Activated CD4-positive, alpha-beta T cell treated with anti-CD3 and anti-CD28 coated beads, Interleukin-2, amount 10 ng/mL, durations not matched to agents 24 days and 14 days (primary cell): ENCODE results near the gene UGT1A5. TPM values are rescaled to one million over a fixed set of nuclear protein-coding genes. Genes with fewer than 3 reads are reported as not detected.

ENCODE experiments used
- DNase-seq: peaks from one replicate; pipeline ENCODE4 v3.0.0; 2022
- H3K27ac Mint-ChIP-seq: one replicate; pipeline ENCODE4 v1.8.0; 2022; ENCODE audit warnings: mild to moderate bottlenecking, mixed read lengths
- H3K27me3 Mint-ChIP-seq: one replicate; pipeline ENCODE4 v1.8.0; 2022; ENCODE audit warnings: mixed read lengths
- H3K36me3 Mint-ChIP-seq: one replicate; pipeline ENCODE4 v1.8.0; 2022; ENCODE audit warnings: low read depth, mild to moderate bottlenecking, mixed read lengths
- H3K4me1 Mint-ChIP-seq: one replicate; pipeline ENCODE4 v1.8.0; 2021; ENCODE audit warnings: mixed read lengths
- H3K4me3 Mint-ChIP-seq: one replicate; pipeline ENCODE4 v1.8.0; 2022; ENCODE audit warnings: mild to moderate bottlenecking, moderate library complexity, mixed read lengths
- H3K9me3 Mint-ChIP-seq: one replicate; pipeline ENCODE4 v1.8.0; 2021; ENCODE audit warnings: mixed read lengths
- intact Hi-C: fragments of 100-400 bp; cut with micrococcal nuclease; formaldehyde crosslinking; loops from one replicate; pipeline ENCODE4 v1.15.1; 2023
- total RNA-seq: library from RNA; stranded (reverse); gene quantifications from 2 replicates; pipeline ENCODE4 v1.2.3, GENCODE V29; 2022

Gene UGT1A5
- total RNA-seq, 1 donor from 2014 or later: not detected

DNA sequence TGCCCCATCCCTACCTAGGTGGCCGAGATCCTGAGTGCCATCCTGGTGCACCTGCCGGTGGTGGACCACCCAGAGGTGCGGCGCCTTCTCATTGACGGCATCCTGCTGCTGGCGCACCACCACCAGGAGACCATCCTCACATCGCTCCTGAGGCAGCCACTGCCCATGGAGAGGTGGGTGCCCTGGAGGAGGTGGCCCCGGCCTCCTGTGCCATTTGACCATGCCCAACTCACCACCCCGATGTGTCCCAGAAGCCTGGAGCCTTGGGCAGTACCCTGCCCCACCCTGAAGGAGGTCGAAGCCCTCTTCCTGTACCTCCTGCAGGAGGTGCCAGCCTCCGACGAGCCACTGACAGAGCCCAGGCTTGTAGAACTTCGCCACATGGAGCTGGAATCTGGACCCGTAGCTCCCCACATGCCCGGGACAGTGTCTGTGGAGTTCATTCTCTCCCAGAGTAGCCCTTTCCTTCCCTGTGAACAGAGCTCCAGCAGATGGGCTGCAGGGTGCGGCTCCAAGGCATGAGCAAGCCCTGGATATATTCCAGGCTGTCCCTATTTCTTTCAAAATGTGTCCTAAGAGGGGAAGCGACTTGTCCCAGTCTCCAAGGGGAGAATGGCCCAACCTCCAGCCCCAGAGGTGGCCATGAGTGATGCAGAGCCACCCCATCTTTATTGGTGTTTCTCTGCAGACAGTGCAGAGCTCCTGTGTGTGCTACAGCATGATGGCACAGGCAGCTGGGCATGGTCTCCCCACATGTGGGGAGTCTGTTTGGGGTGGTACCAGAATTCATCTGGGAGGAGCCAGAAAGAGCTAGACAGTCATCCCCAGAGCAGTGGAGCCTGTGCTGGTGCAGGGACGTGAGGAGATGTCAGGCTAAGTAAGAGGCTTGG lies 107.4 kb downstream of the UGT1A5 start:
- no peaks in the 10 kb centered on the region for H3K36me3 Mint-ChIP-seq
- peaks cover 8% of the 10 kb centered on the region for H3K27me3 Mint-ChIP-seq
- no peak overlapping the region for H3K27ac Mint-ChIP-seq
- intact Hi-C loops: no loop called here
- no peak overlapping the region for H3K4me3 Mint-ChIP-seq
- H3K4me1 Mint-ChIP-seq: no peaks in the 10 kb centered on the region
- no peak for DNase-seq
- H3K9me3 Mint-ChIP-seq: no peaks in the 10 kb centered on the region

DNA sequence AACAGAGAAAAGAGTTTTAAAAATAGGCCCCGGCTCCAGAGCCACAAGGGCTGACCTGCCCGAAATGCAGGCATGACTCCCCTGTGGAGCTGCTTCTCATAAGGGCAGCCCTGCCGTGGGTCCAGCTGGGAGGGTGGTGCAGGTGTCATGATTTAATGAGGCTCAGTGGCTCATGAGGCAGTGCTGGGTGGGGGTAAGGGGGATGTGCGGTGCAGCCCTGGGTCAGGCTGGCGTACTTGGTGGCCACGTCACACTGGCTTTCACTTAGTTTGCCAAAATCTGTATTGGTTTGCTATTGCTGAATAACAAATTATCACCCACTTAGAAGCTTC lies 108.0 kb downstream of the UGT1A5 start:
- Mint-ChIP-seq H3K36me3 (no peaks in the 10 kb centered on the region), H3K9me3 (no peaks in the 10 kb centered on the region), H3K4me3 (no peak overlapping the region), H3K27me3 (peaks cover 13% of the 10 kb centered on the region), H3K27ac (no peak overlapping the region), H3K4me1 (no peaks in the 10 kb centered on the region)
- DNase-seq: no peak
- intact Hi-C loops: no loop called here

DNA sequence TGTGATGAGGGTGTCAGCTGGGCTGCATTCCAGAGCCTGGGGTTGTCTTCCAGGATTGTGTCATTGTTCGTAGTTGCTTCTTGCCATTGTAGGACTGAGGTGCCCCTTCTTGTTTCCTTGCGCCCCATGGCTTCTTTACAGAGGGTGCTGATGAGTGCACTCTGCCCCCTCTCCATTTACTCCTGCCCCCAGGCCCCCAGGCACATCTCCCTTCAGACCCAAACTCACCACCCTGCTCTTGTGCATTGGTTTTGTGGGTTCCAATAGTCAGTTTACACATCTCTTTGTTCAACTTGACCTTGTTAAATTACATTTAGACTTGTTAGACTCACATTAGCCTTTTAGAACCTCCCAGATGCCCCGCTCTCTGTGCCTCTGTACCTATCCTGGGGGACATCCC lies 108.5 kb downstream of the UGT1A5 start:
- Mint-ChIP-seq H3K36me3 (no peaks in the 10 kb centered on the region), H3K9me3 (no peaks in the 10 kb centered on the region), H3K27ac (no peak overlapping the region), H3K27me3 (peaks cover 12% of the 10 kb centered on the region), H3K4me1 (no peaks in the 10 kb centered on the region), H3K4me3 (no peak overlapping the region)
- DNase-seq: no peak
- intact Hi-C loops: no loop called here

DNA sequence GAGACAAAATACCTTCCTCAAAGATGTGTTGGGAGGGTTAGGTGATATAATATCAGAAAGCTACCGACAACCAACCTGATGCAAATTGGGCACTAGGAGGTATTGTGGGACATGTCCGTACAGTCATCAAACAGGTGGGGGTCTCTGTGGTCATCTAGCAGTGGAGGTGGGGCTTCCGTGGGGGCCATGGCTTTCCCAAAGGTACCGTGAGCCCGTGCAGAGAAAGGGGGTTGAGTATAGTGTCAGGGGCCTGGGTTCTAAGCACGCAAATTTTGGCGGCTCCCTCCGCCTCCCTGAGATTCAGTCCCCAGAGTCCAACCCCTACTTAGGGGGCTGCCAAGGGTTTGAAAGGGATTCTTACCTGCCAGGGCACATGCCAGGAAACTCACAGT lies 109.0 kb downstream of the UGT1A5 start:
- DNase-seq: no peak
- H3K4me1 Mint-ChIP-seq: no peaks in the 10 kb centered on the region
- no peaks in the 10 kb centered on the region for H3K36me3 Mint-ChIP-seq
- intact Hi-C loops: no loop called here
- H3K9me3 Mint-ChIP-seq: no peaks in the 10 kb centered on the region
- H3K27ac Mint-ChIP-seq: no peak overlapping the region
- H3K27me3 Mint-ChIP-seq: peaks cover 11% of the 10 kb centered on the region
- H3K4me3 Mint-ChIP-seq: no peak overlapping the region

DNA sequence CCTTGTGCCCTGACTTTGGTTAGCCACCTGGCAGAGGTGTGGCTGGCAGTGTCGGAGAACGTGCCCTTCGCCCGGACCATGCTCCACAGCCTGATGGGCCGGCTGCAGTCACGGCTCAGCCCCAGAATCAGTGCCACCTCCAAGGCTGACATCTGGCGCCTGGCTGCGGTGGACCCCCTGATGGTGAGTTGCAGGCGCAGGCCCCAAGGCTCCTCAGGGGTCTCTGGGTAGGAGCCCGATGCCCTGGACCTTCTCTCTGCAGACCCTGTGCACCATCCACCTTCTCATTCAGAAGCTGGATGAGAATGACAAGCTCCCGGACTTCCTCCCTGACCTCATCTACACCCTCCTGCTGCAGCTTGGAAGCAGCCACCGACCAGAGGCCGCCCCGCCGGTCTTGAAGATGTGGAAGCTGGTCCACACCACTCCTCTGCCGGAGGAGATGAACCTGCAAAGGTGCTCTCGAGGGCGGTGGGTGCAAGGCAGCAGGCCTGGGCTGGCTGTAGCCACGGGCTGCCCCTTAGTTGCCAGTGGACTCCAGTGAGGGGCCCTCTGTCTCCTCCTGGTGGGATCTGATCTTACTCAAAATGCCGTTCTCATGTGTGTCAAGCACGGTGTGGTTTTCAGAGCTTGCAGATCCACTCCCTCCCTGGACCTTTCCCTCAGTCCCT lies 109.5 kb downstream of the UGT1A5 start:
- DNase-seq: no peak
- no peaks in the 10 kb centered on the region for H3K36me3 Mint-ChIP-seq
- no peaks in the 10 kb centered on the region for H3K9me3 Mint-ChIP-seq
- no peaks in the 10 kb centered on the region for H3K4me1 Mint-ChIP-seq
- intact Hi-C loops: no loop called here
- H3K27ac Mint-ChIP-seq: no peak overlapping the region
- H3K27me3 Mint-ChIP-seq: peaks cover 11% of the 10 kb centered on the region
- no peak overlapping the region for H3K4me3 Mint-ChIP-seq

Other genes with a start within 250 kb of the UGT1A5 start
- 11.3 and 12.8 TPM in 2 replicates for gene USP40, start 146.1 kb upstream of the UGT1A5 start, total RNA-seq
- gene UGT1A8, start 95.3 kb upstream of the UGT1A5 start, total RNA-seq: not detected in 2 replicates
- not detected in 2 replicates for gene UGT1A10, start 76.5 kb upstream of the UGT1A5 start, total RNA-seq
- not detected in 2 replicates for gene UGT1A9, start 41.0 kb upstream of the UGT1A5 start, total RNA-seq
- not detected in 2 replicates for gene UGT1A7, start 31.0 kb upstream of the UGT1A5 start, total RNA-seq
- gene UGT1A6, start 20.0 kb upstream of the UGT1A5 start, total RNA-seq: not detected in 2 replicates
- gene UGT1A4, start 5.8 kb downstream of the UGT1A5 start, total RNA-seq: not detected in 2 replicates
- not detected in 2 replicates for gene UGT1A3, start 16.1 kb downstream of the UGT1A5 start, total RNA-seq
- not detected in 2 replicates for gene UGT1A1, start 47.4 kb downstream of the UGT1A5 start, total RNA-seq
- gene MROH2A, start 65.4 kb downstream of the UGT1A5 start, total RNA-seq: not detected in 2 replicates
- gene HJURP, start 141.6 kb downstream of the UGT1A5 start, total RNA-seq: 41.5 and 45.6 TPM in 2 replicates
- gene TRPM8, start 204.5 kb downstream of the UGT1A5 start, total RNA-seq: not detected in 2 replicates